GM10847 (cell line): ENCODE results near the gene LAMA4.

Experiments used
- POLR2A ChIP-seq: IDR thresholded peaks from 2 replicates; pipeline ENCODE4 v1.6.1; 2011; ENCODE audit not compliant: insufficient read length; ENCODE audit errors: extremely low read depth

The LAMA4 gene

GRCh38 chr6:112141707-112142106, 112.7 kb downstream of the LAMA4 start:
- no peak for TF ChIP-seq POLR2A

- TF ChIP-seq POLR2A, result no peak
Observed at GRCh38 chr6:112139052-112139451, 115.3 kb downstream of the LAMA4 start.

GRCh38 chr6:112130878-112131277, 123.5 kb downstream of the LAMA4 start:
- no peak for TF ChIP-seq POLR2A

GRCh38 chr6:112128208-112128607, 126.2 kb downstream of the LAMA4 start:
- TF ChIP-seq POLR2A, result no peak

- no peak for TF ChIP-seq POLR2A
Observed at GRCh38 chr6:112123982-112124381, 130.4 kb downstream of the LAMA4 start.

GRCh38 chr6:112122756-112123155, 131.6 kb downstream of the LAMA4 start:
- TF ChIP-seq POLR2A, result no peak

GRCh38 chr6:112118034-112118433, 136.3 kb downstream of the LAMA4 start:
- no peak for TF ChIP-seq POLR2A

GRCh38 chr6:112117554-112117953, 136.8 kb downstream of the LAMA4 start:
- TF ChIP-seq POLR2A, result no peak

GRCh38 chr6:112116221-112116620, 138.1 kb downstream of the LAMA4 start:
- no peak for TF ChIP-seq POLR2A

- TF ChIP-seq POLR2A, result no peak
Observed at GRCh38 chr6:112114577-112115223, 139.7 kb downstream of the LAMA4 start.

- TF ChIP-seq POLR2A, result no peak
Observed at GRCh38 chr6:112113918-112114317, 140.4 kb downstream of the LAMA4 start.

GRCh38 chr6:112113431-112113830, 140.9 kb downstream of the LAMA4 start:
- no peak for TF ChIP-seq POLR2A

GRCh38 chr6:112109262-112109661, 145.1 kb downstream of the LAMA4 start:
- no peak for TF ChIP-seq POLR2A

- TF ChIP-seq POLR2A, result no peak
Observed at GRCh38 chr6:112106562-112106961, 147.8 kb downstream of the LAMA4 start.

GRCh38 chr6:112100561-112100960, 153.8 kb downstream of the LAMA4 start:
- TF ChIP-seq POLR2A, result no peak

- TF ChIP-seq POLR2A, result no peak
Observed at GRCh38 chr6:112096901-112097300, 157.5 kb downstream of the LAMA4 start.

GRCh38 chr6:112087916-112088315, 166.5 kb downstream of the LAMA4 start:
- TF ChIP-seq POLR2A, result no peak

- TF ChIP-seq POLR2A, result peak; percentile 60
Observed at GRCh38 chr6:112087136-112087911, 167.0 kb downstream of the LAMA4 start, which contains the start of the genes FAM229B and TUBE1. FAM229B (plus strand) TSS chr6:112087591; CDS start chr6:112099284, 11,693 bp downstream. TUBE1 (minus strand) TSS chr6:112087482; CDS start chr6:112087434, 48 bp downstream.
